GM15510 (cell line): Measurements from ENCODE around the gene FILIP1L.

Source experiments
- POLR2A ChIP-seq: IDR thresholded peaks from 3 replicates; pipeline ENCODE4 v1.6.1; 2011; ENCODE audit warnings: borderline replicate concordance; ENCODE audit not compliant: insufficient read length; ENCODE audit errors: extremely low read depth

Gene FILIP1L

GRCh38 chr3:99842826-99843589 lies 271.3 kb downstream of the FILIP1L start:
- TF ChIP-seq POLR2A, result no peak

- no peak for TF ChIP-seq POLR2A
Observed at GRCh38 chr3:99839613-99840012, 274.7 kb downstream of the FILIP1L start.

GRCh38 chr3:99838755-99839154 lies 275.5 kb downstream of the FILIP1L start:
- no peak for TF ChIP-seq POLR2A

- TF ChIP-seq POLR2A, result no peak
Observed at GRCh38 chr3:99837715-99838114, 276.6 kb downstream of the FILIP1L start.

- no peak for TF ChIP-seq POLR2A
Observed at GRCh38 chr3:99836681-99837080, 277.6 kb downstream of the FILIP1L start.

- TF ChIP-seq POLR2A, result no peak
Observed at GRCh38 chr3:99834211-99834957, 279.9 kb downstream of the FILIP1L start.

- no peak for TF ChIP-seq POLR2A
Observed at GRCh38 chr3:99833617-99834205, 280.6 kb downstream of the FILIP1L start.

GRCh38 chr3:99829844-99830243 lies 284.5 kb downstream of the FILIP1L start:
- no peak for TF ChIP-seq POLR2A

GRCh38 chr3:99825004-99825640 lies 289.2 kb downstream of the FILIP1L start:
- TF ChIP-seq POLR2A, result no peak

- TF ChIP-seq POLR2A, result no peak
Observed at GRCh38 chr3:99823723-99824711, 290.3 kb downstream of the FILIP1L start.

- TF ChIP-seq POLR2A, result no peak
Observed at GRCh38 chr3:99818818-99819217, 295.5 kb downstream of the FILIP1L start.

GRCh38 chr3:99817437-99818240 lies 296.7 kb downstream of the FILIP1L start, which contains the start of gene CMSS1:
CMSS1 (plus strand) TSS chr3:99817862.
- TF ChIP-seq POLR2A, result peak; percentile 77

GRCh38 chr3:99817047-99817436 lies 297.3 kb downstream of the FILIP1L start:
- no peak for TF ChIP-seq POLR2A

- TF ChIP-seq POLR2A, result no peak
Observed at GRCh38 chr3:99810403-99810802, 303.9 kb downstream of the FILIP1L start.

- no peak for TF ChIP-seq POLR2A
Observed at GRCh38 chr3:99809565-99809964, 304.7 kb downstream of the FILIP1L start.
